GM19193 (cell line): Measurements from ENCODE around the gene TOX3.

ENCODE experiments used
- POLR2A ChIP-seq: IDR thresholded peaks from 4 replicates; pipeline ENCODE4 v1.6.1; 2011; ENCODE audit not compliant: insufficient read depth, insufficient read length; ENCODE audit errors: extremely low read depth

The TOX3 gene

DNA sequence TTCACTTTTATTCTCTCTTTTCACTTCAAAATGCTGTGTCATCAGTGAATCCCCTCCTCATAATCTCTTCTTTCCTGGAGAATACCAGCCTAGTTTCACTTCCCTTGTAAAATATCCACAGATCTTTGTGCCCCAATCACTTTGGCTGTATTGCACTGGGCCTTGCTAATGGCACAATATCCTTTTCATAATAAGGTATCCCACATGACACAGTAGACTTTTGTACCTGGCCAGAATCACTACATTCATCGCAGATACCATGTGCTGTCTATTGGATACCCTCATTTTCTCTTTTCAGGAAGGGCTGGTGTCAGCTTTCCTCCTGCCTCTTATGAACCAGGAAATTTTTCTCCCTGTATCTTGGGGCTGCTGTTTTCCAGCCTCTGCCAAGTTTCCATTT is 25.7 kb upstream of the TOX3 start:
- TF ChIP-seq POLR2A = no peak

DNA sequence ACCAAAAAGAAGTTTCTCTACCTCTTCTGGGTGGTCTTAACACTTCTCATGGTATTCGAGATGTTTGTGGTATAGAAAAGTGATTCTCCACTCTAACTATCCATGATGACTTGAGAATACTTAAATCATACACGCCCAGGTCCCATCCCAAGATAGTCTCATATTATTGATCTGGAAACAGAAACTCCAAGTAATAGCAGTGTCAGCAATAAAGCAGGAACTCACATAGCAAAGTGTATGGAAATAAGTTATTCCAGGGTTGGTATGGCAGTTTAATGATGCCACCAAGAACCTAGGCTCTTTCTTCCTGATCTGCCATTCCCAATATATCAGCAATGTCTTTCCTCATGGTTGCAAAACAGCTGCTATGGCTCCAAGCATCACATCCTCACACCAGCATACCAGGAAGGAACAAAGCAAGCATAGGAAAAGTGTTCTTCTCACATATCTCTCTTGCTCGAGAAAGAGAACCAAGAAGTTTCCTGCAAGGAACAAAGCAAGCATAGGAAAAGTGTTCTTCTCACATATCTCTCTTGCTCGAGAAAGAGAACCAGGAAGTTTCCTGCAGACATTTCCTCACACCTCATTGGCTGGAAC is 23.6 kb upstream of the TOX3 start:
- TF ChIP-seq POLR2A = no peak

GRCh38 chr16:52569701-52570100 is 22.8 kb upstream of the TOX3 start:
- no peak for TF ChIP-seq POLR2A

DNA sequence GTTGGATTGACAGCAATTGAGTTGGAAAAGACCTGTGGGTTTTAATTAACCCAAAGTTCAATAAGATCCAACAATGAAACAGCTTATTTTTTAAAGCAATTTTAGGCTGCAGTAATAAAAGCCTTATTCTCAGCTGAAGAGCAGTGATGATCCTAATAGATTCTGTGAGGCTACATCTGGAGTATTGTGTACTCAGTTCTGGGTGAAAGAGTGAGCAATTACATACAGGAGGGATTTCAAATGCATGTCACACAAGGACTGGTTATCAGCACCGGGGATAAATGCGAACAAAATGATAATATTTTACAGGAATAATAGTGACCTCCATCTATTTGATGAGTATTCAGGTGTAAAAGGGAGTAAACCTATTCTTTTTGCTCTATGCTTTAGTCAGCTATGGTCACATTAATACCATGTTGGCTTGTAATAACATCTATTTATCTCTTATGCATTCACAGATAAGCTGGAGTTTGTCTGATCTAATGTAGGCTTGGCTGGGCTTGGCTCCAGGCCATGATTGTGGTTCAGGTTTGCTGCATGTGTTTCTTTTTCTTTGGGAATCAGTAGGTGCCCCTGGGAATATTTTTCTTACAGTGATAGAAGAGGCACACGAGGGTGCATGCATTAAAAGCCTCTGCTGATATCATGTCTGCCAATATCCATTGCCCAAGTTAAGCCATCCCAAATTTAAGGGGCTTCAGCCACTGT is 22.2 kb upstream of the TOX3 start:
- no peak for TF ChIP-seq POLR2A

- no peak for TF ChIP-seq POLR2A
Measured at GRCh38 chr16:52568495-52568894, 21.6 kb upstream of the TOX3 start.

DNA sequence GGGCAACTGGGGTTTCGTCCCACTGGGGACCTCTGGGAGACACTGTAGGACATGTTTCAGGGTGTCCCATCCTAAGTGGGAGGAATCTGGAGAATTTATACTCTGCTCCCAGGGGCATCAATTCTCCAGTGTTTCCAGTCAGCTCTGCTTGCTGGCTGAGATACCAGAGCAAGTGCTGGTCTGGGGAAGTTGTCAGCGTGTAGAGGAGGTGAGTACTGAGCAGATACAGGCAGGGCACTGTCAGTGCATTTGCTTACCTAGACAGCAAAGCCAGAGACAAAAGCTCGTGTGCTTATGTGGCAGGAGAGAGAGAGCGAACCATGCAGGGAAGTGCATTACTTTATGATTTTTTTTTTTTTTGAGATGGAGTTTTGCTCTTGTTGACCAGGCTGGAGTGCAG is 20.2 kb upstream of the TOX3 start:
- TF ChIP-seq POLR2A = no peak

GRCh38 chr16:52563767-52564611 is 17.0 kb upstream of the TOX3 start:
- no peak for TF ChIP-seq POLR2A

- TF ChIP-seq POLR2A = no peak
Measured at GRCh38 chr16:52562770-52563169, 15.8 kb upstream of the TOX3 start.

DNA sequence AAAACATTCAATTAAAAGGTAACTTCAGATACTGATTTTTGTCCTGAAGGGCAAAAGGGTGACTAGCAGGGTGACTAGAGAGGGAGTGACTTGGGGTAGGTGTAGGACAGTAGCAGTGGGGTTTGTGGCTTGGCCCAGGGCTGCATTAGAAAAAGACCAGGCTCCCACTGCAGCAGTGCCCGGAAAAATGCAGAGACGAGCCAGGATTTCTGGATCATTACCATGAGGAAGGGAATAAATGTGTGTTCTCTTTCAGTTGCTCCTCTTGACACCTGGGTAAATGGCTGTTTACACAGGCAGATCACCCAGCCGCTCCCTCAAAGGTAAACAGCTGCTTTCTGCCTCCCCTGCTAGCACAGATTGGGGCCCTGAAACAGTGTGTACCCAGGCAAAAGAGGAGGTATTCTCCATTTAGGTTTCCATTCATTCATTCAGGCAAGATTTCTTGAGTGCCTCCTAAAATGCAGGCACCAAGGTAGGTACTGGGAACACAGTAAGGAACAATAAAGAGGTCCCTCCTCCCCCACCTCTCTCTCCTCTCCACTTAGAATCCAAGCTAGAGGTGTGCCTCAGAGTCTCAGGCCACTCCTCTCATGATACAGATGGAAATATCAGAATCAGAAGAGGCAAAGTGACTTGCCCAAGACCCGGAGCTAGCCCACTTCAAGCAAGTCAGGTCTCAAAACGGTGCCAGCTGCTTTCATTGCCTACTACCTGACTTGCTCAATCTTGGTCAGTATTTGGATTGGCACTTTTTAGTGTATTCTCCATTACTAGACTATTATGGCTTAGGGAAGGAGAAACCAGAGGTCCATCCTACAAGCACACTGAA is 15.2 kb upstream of the TOX3 start:
- no peak for TF ChIP-seq POLR2A

GRCh38 chr16:52558448-52558847 is 11.5 kb upstream of the TOX3 start:
- TF ChIP-seq POLR2A = no peak

GRCh38 chr16:52557236-52557635 is 10.3 kb upstream of the TOX3 start:
- no peak for TF ChIP-seq POLR2A

- no peak for TF ChIP-seq POLR2A
Measured at GRCh38 chr16:52556083-52556482, 9.1 kb upstream of the TOX3 start.

DNA sequence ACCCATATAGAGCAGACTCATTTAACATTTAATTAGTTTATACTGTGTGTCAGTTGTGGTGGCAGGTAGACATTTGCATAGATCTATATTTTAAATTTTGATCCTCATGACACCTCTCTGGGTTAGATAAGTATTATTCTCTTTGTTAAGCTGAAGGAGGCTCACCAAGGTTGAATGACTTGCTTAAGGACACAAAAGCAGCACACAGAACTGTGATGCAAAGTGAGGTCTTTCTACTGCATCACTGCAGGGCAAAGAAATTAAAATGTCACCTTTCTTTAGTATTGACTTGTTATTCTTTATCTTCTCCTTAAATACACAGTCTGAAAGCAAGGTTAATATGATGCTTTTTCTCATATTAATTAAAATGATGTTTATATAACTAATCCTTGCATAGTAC is 8.6 kb upstream of the TOX3 start:
- no peak for TF ChIP-seq POLR2A

GRCh38 chr16:52554334-52554733 is 7.4 kb upstream of the TOX3 start:
- no peak for TF ChIP-seq POLR2A

- no peak for TF ChIP-seq POLR2A
Measured at GRCh38 chr16:52553322-52553721, 6.4 kb upstream of the TOX3 start.

- no peak for TF ChIP-seq POLR2A
Measured at GRCh38 chr16:52552643-52553042, 5.7 kb upstream of the TOX3 start.
